Erythroblast (primary cell): ENCODE data around the gene LCTL.

ENCODE experiments used
- GATA1 ChIP-seq: IDR thresholded peaks from 2 replicates; pipeline ENCODE4 v1.6.1; 2011; ENCODE audit warnings: low read depth, mild to moderate bottlenecking, control low read depth, low read length, moderate library complexity
- POLR2A ChIP-seq: IDR thresholded peaks from 2 replicates; pipeline ENCODE4 v1.6.1; 2011; ENCODE audit warnings: mild to moderate bottlenecking, low read length

GRCh38 chr15:66587749-66588148 is 22.0 kb upstream of the LCTL start:
- TF ChIP-seq POLR2A (no peak), GATA1 (no peak)
